Body of pancreas (tissue), 4 donors: ENCODE measurements around the gene KNDC1.

Source experiments
- CTCF ChIP-seq, 7 experiments: fragments of 450-650 bp in 4 of 7; fragments of 200-600 bp in 3 of 7; sonication (generic) in 3 of 7; IDR thresholded peaks; one replicate each; pipeline ENCODE4 v1.5.1; 2016 to 2019; ENCODE audit warnings: antibody characterized with exemption in 7 of 7
- POLR2A ChIP-seq, 3 donors: fragments of 450-650 bp; IDR thresholded peaks; one replicate each; pipeline ENCODE4 v1.6.1; 2016; ENCODE audit warnings: antibody characterized with exemption in 3 of 3, mild to moderate bottlenecking in 2 of 3

DNA sequence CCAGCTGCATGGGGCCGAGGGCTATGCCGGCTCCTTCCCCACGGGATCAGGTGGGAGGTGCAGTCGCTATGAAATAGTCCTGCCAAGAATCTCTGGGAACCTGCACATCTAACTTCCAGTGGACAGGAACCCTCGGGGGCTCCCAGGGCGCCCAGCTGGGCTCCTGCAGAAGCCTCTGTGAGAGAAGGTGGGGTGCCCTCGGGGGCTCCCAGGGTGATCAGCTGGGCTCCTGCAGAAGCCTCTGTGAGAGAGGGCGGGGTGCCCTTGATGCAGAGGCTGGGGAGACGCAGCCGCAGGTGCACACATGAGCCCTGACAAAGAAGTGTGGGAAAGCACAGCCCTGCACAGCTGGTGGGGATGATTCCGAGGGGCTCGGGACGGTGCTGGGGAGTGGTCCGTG, 83.6 kb downstream of the KNDC1 start:
- TF ChIP-seq CTCF (IDR thresholded peaks at IDR 0.05) (no peak), POLR2A (IDR thresholded peaks at IDR 0.05) (no peak)
